ENCODE data around the gene CCDC146. TPM values are rescaled to one million over a fixed set of nuclear protein-coding genes. Genes with fewer than 3 reads are reported as not detected.

Gene CCDC146
- total RNA-seq, 1 experiment from 2014 or later = 0.72 TPM

DNA sequence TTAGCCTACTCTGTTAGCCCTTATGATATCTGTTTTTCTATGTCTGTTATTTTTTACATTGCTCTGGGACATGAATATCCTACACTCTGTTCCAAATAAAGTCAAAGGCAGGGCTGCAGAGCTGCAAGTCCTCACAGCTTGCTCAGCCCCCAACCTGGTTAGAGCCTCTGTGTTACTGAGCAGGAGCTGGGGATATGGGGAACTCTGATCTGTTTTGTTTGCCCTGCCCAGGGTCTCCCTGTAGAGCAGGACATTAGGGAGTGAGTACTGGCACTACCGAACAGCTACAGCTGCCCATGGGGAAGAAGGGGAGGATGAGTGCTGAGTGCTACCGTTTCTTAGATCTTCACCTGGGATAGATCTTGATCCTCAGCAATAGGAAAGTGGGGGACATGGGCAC, 110.1 kb downstream of the CCDC146 start:
- no peak overlapping the region for H3K18ac ChIP-seq (ENCODE audit: insufficient read length, low read depth, low read length)
- no peak overlapping the region for H2AK5ac ChIP-seq (ENCODE audit: insufficient read length, low read length)
- H2BK20ac ChIP-seq (ENCODE audit: low read depth, low read length, poor library complexity, severe bottlenecking) = no peak overlapping the region

More for the DNA sequence above, 110.1 kb downstream of the CCDC146 start:
- Histone ChIP-seq H3K14ac (ENCODE audit: insufficient read depth, low read length) (no peak overlapping the region), H4K91ac (ENCODE audit: insufficient read length, low read depth, low read length) (no peak overlapping the region), H2BK5ac (ENCODE audit: insufficient read length, low read length) (no peak overlapping the region), H4K8ac (replicated peaks; ENCODE audit: insufficient read length, low read depth, low read length) (no peak overlapping the region), H3K27ac (ENCODE audit: insufficient read length, low read depth, low read length) (no peak overlapping the region), H3K4me1 (ENCODE audit: insufficient read depth, low read length) (no peaks in the 10 kb centered on the region), H3K79me1 (ENCODE audit: insufficient read depth, low read depth, low read length, poor library complexity, severe bottlenecking) (no peaks in the 10 kb centered on the region), H3K23ac (ENCODE audit: insufficient read length, low read depth, low read length) (no peak overlapping the region), H3K79me2 (ENCODE audit: insufficient read depth, low read length) (no peaks in the 10 kb centered on the region), H3K4me2 (ENCODE audit: insufficient read depth, insufficient read length, low read length) (no peak overlapping the region), H3K27me3 (ENCODE audit: insufficient read depth, low read length) (no peaks in the 10 kb centered on the region; the same call in 1 of the 2 replicates), H2BK12ac (ENCODE audit: insufficient read length, low read depth, low read length) (no peak overlapping the region), H3K23me2 (ENCODE audit: insufficient read length, low read depth, low read length, poor library complexity, severe bottlenecking) (no peaks in the 10 kb centered on the region), H2BK15ac (ENCODE audit: low read depth, low read length) (no peak overlapping the region), H3K56ac (ENCODE audit: insufficient read length, low read depth, low read length) (no peak overlapping the region), H3K9me3 (ENCODE audit: control insufficient read depth, low read depth, low read length) (no peaks in the 10 kb centered on the region), H3T11ph (ENCODE audit: low read length) (no peak overlapping the region), H2AFZ (ENCODE audit: low read length) (no peak overlapping the region), H2BK120ac (ENCODE audit: low read depth, low read length, poor library complexity, severe bottlenecking) (no peak overlapping the region), H3K9ac (ENCODE audit: extremely low read depth, insufficient read length, low read length) (no peak overlapping the region), H4K5ac (ENCODE audit: insufficient read length, low read depth, low read length) (no peak overlapping the region), H3K4ac (ENCODE audit: low read depth, low read length) (no peak overlapping the region), H4K20me1 (ENCODE audit: control insufficient read depth, insufficient read depth, insufficient read length) (no peaks in the 10 kb centered on the region)
- H3K9me3 Mint-ChIP-seq = peaks cover 5 to 8% of the 10 kb centered on the region in 2 experiments; a peak in 3 of 5 replicates
- H3K36me3 Mint-ChIP-seq (ENCODE audit: insufficient read depth in 1 of 3, low read depth in 3 of 3) = no peaks in the 10 kb centered on the region
- H3K4me1 Mint-ChIP-seq = peaks cover 4% of the 10 kb centered on the region in 2 experiments
- no peak for DNase-seq
- no peak overlapping the region; a peak in 1 of 7 replicates for H3K27ac Mint-ChIP-seq
- peaks cover 2% of the 10 kb centered on the region; the same call in 1 of the 2 replicates for H3K27me3 Mint-ChIP-seq (ENCODE audit: low read depth)
- TF ChIP-seq, protein P1, sequence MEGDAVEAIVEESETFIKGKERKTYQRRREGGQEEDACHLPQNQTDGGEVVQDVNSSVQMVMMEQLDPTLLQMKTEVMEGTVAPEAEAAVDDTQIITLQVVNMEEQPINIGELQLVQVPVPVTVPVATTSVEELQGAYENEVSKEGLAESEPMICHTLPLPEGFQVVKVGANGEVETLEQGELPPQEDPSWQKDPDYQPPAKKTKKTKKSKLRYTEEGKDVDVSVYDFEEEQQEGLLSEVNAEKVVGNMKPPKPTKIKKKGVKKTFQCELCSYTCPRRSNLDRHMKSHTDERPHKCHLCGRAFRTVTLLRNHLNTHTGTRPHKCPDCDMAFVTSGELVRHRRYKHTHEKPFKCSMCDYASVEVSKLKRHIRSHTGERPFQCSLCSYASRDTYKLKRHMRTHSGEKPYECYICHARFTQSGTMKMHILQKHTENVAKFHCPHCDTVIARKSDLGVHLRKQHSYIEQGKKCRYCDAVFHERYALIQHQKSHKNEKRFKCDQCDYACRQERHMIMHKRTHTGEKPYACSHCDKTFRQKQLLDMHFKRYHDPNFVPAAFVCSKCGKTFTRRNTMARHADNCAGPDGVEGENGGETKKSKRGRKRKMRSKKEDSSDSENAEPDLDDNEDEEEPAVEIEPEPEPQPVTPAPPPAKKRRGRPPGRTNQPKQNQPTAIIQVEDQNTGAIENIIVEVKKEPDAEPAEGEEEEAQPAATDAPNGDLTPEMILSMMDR (conservative IDR thresholded peaks at IDR 0.05) = no peak
- H3K4me3 Mint-ChIP-seq = no peak overlapping the region
- WGBS (ENCODE audit: extremely low coverage, insufficient read length, low lambda C conversion rate) = no CpG with 5 or more reads among the region's 2 CpGs

Data from H9 (cell line).